Muscle layer of duodenum (tissue), 2 donors: Measurements from ENCODE around the gene THRA.

ENCODE experiments used
- H3K27ac ChIP-seq: one replicate; pipeline ENCODE4 v1.7.0; 2013; ENCODE audit warnings: mild to moderate bottlenecking, low read length
- H3K27me3 ChIP-seq: one replicate; pipeline ENCODE4 v1.7.0; 2013; ENCODE audit warnings: low read depth, mild to moderate bottlenecking, control low read depth, low read length
- H3K36me3 ChIP-seq, 2 donors: one replicate each; pipeline ENCODE4 v1.7.0; 2013; ENCODE audit warnings: low read length in 2 of 2, control low read depth in 1 of 2, mild to moderate bottlenecking in 1 of 2; ENCODE audit not compliant: insufficient read depth in 2 of 2, control insufficient read depth in 1 of 2
- H3K4me1 ChIP-seq, 2 donors: one replicate each; pipeline ENCODE4 v1.7.0; 2013; ENCODE audit warnings: low read length in 2 of 2, mild to moderate bottlenecking in 2 of 2, control low read depth in 1 of 2, moderate library complexity in 1 of 2; ENCODE audit not compliant: insufficient read depth in 2 of 2, control insufficient read depth in 1 of 2
- H3K4me3 ChIP-seq, 2 donors: one replicate each; pipeline ENCODE4 v1.7.0; 2013; ENCODE audit warnings: low read length in 2 of 2, low read depth in 1 of 2, mild to moderate bottlenecking in 1 of 2
- H3K9me3 ChIP-seq, 2 donors: one replicate each; pipeline ENCODE4 v1.7.0; 2013; ENCODE audit warnings: low read length in 2 of 2, control low read depth in 1 of 2, mild to moderate bottlenecking in 1 of 2; ENCODE audit not compliant: control insufficient read depth in 1 of 2
- donor health status: healthy.

The THRA gene

GRCh38 chr17:40090237-40091119, 27.7 kb downstream of the THRA start:
- Histone ChIP-seq H3K36me3 (peaks cover 49 to 62% of the 10 kb centered on the region in 2 donors), H3K4me1 (peaks cover 0 to 70% of the 10 kb centered on the region in 2 donors), H3K4me3 (no peak overlapping the region), H3K9me3 (no peaks in the 10 kb centered on the region), H3K27me3 (no peaks in the 10 kb centered on the region), H3K27ac (no peak overlapping the region)

GRCh38 chr17:40091691-40092397, 29.1 kb downstream of the THRA start:
- Histone ChIP-seq H3K4me1 (peaks cover 8 to 76% of the 10 kb centered on the region in 2 donors), H3K27ac (peak overlapping the region; percentile 16), H3K9me3 (no peaks in the 10 kb centered on the region), H3K36me3 (peaks cover 52 to 64% of the 10 kb centered on the region in 2 donors), H3K4me3 (no peak overlapping the region), H3K27me3 (no peaks in the 10 kb centered on the region)

- Histone ChIP-seq H3K36me3 (peaks cover 51 to 64% of the 10 kb centered on the region in 2 donors), H3K4me3 (peak overlapping the region in 1 of 2 donors; percentile 31), H3K9me3 (no peaks in the 10 kb centered on the region), H3K27ac (peak overlapping the region; percentile 42), H3K27me3 (no peaks in the 10 kb centered on the region), H3K4me1 (peaks cover 15 to 83% of the 10 kb centered on the region in 2 donors)
These were observed 29.8 kb downstream of the THRA start for GRCh38 chr17:40092581-40092980.

GRCh38 chr17:40093005-40093579, 30.3 kb downstream of the THRA start:
- Histone ChIP-seq H3K4me1 (peaks cover 20 to 88% of the 10 kb centered on the region in 2 donors), H3K4me3 (peak overlapping the region in 1 of 2 donors; percentile 31), H3K36me3 (peaks cover 52 to 62% of the 10 kb centered on the region in 2 donors)

GRCh38 chr17:40093580-40094201, 30.9 kb downstream of the THRA start:
- peak overlapping the region in 1 of 2 donors; percentile 31 for H3K4me3 ChIP-seq
- H3K4me1 ChIP-seq, result peaks cover 26 to 93% of the 10 kb centered on the region in 2 donors
- no peaks in the 10 kb centered on the region for H3K27me3 ChIP-seq
- H3K27ac ChIP-seq, result peak overlapping the region; percentile 42
- peaks cover 46 to 62% of the 10 kb centered on the region in 2 donors for H3K36me3 ChIP-seq
- no peaks in the 10 kb centered on the region for H3K9me3 ChIP-seq

More at GRCh38 chr17:40093005-40093579, 30.3 kb downstream of the THRA start:
- no peaks in the 10 kb centered on the region for H3K9me3 ChIP-seq
- no peaks in the 10 kb centered on the region for H3K27me3 ChIP-seq
- H3K27ac ChIP-seq, result peak overlapping the region; percentile 42

GRCh38 chr17:40094874-40095273, 32.1 kb downstream of the THRA start:
- Histone ChIP-seq H3K36me3 (peaks cover 38 to 52% of the 10 kb centered on the region in 2 donors), H3K27ac (peak overlapping the region; percentile 36), H3K4me1 (peaks cover 27 to 83% of the 10 kb centered on the region in 2 donors), H3K27me3 (no peaks in the 10 kb centered on the region), H3K9me3 (no peaks in the 10 kb centered on the region), H3K4me3 (no peak overlapping the region)

GRCh38 chr17:40095351-40095943, 32.7 kb downstream of the THRA start:
- Histone ChIP-seq H3K27ac (no peak overlapping the region), H3K4me1 (peaks cover 27 to 77% of the 10 kb centered on the region in 2 donors), H3K9me3 (no peaks in the 10 kb centered on the region), H3K4me3 (peak overlapping the region in 1 of 2 donors; percentile 6), H3K27me3 (no peaks in the 10 kb centered on the region), H3K36me3 (peaks cover 38 to 56% of the 10 kb centered on the region in 2 donors)

- peak overlapping the region in 1 of 2 donors; percentile 95 for H3K4me3 ChIP-seq
- no peaks in the 10 kb centered on the region for H3K27me3 ChIP-seq
- no peaks in the 10 kb centered on the region for H3K9me3 ChIP-seq
- H3K36me3 ChIP-seq, result peaks cover 38 to 56% of the 10 kb centered on the region in 2 donors
- peak overlapping the region; percentile 99 for H3K27ac ChIP-seq
- H3K4me1 ChIP-seq, result peaks cover 32 to 76% of the 10 kb centered on the region in 2 donors
These were observed 33.4 kb downstream of the THRA start for GRCh38 chr17:40095944-40096791.

GRCh38 chr17:40097087-40097486, 34.3 kb downstream of the THRA start:
- H3K4me3 ChIP-seq, result peak overlapping the region; percentile 64 to 95
- H3K27ac ChIP-seq, result peak overlapping the region; percentile 99
- H3K9me3 ChIP-seq, result no peaks in the 10 kb centered on the region
- H3K36me3 ChIP-seq, result peaks cover 38 to 56% of the 10 kb centered on the region in 2 donors
- peaks cover 37 to 71% of the 10 kb centered on the region in 2 donors for H3K4me1 ChIP-seq
- H3K27me3 ChIP-seq, result no peaks in the 10 kb centered on the region
